Ovary (tissue), 9 donors: ENCODE results near the gene TST. TPM values are rescaled to one million over a fixed set of nuclear protein-coding genes. Genes with fewer than 3 reads are reported as not detected.

ENCODE experiments used
- DNase-seq, 5 donors: peaks; one replicate each; pipeline ENCODE4 v3.0.0-alpha.2; 2019 to 2020
- H3K27ac ChIP-seq, 2 donors: fragments of 200-600 bp; one replicate each; pipeline versions ENCODE4 v1.5.1 to v1.8.0; 2019 to 2022
- H3K27me3 ChIP-seq: fragments of 200-600 bp; one replicate; pipeline ENCODE4 v1.8.0; 2022
- H3K36me3 ChIP-seq: fragments of 200-600 bp; sonication (generic); one replicate; pipeline ENCODE4 v1.5.1; 2019
- H3K4me1 ChIP-seq: one replicate; pipeline ENCODE4 v1.8.1; 2013; ENCODE audit warnings: mild to moderate bottlenecking, moderate library complexity; ENCODE audit not compliant: insufficient read depth
- H3K4me3 ChIP-seq: fragments of 200-600 bp; sonication (generic); one replicate; pipeline ENCODE4 v1.5.1; 2017
- H3K9me3 ChIP-seq, 2 donors: fragments of 200-600 bp in 1 of 2; sonication (generic) in 1 of 2; one replicate each; pipeline versions ENCODE4 v1.5.1 to v1.8.1; 2013 to 2019; ENCODE audit warnings: mild to moderate bottlenecking in 1 of 2, moderate library complexity in 1 of 2
- CTCF ChIP-seq, 3 donors: fragments of 450-650 bp in 2 of 3; fragments of 200-600 bp in 1 of 3; IDR thresholded peaks; one replicate each; pipeline versions ENCODE4 v1.5.1 to v1.8.0; 2016 to 2022; ENCODE audit warnings: antibody characterized with exemption in 3 of 3, mild to moderate bottlenecking in 1 of 3
- EP300 ChIP-seq: sonication (generic); formaldehyde crosslinking; IDR thresholded peaks from one replicate; pipeline ENCODE4 v1.6.1; 2017; ENCODE audit warnings: antibody characterized with exemption
- POLR2A ChIP-seq: fragments of 450-650 bp; IDR thresholded peaks from one replicate; pipeline ENCODE4 v1.6.1; 2017; ENCODE audit warnings: antibody characterized with exemption, mild to moderate bottlenecking, moderate library complexity
- WGBS, 3 donors: extraction: QIAGEN DNeasy Blood & Tissue Kit in 1 of 3; methylation state at CpG; one replicate each; pipeline versions ENCODE4 v1.1.5 to v1.1.7; 2013 to 2017; 5-methylcytosine and 5-hydroxymethylcytosine counted together
- intact Hi-C, 4 donors: fragments of 100-400 bp; cut with DNase I; formaldehyde crosslinking; loops; one replicate each; pipeline versions ENCODE4 v1.11.0 to v1.15.1; 2022 to 2023
- polyA plus RNA-seq, 2 donors: library from polyadenylated mRNA; stranded (reverse); fragments of 200-250 nt in 1 of 2; fragments of 350-450 nt in 1 of 2; fragmentation: Illumina TruSeq in 1 of 2; extraction: RNeasy Lipid Tissue Mini Kit (QIAGEN cat#74804) in 1 of 2; gene quantifications; one replicate each; pipeline ENCODE4 v1.2.3, GENCODE V29; 2013 to 2014
- total RNA-seq, 7 donors: library from RNA; depleted of rRNA in 2 of 7; stranded (reverse); fragments of >200 nt in 2 of 7; fragmentation: NEBNext Ultra II Directional in 3 of 7; extraction: Animal tissue kit (Norgen Biotek cat#: 25700) in 3 of 7; gene quantifications; one replicate each; pipeline versions ENCODE4 v1.1.0 to v1.2.4, GENCODE V29; 2016 to 2023
- donor health status: DM: no; HTN: no; CAD: no; lungs with moderate emphysema.
- donor health status: DM: no; HTN: no; CAD: no.
- donor health status: Bipolar disorder and iron deficiency.
- donor health status: DM: yes; HTN: yes; CAD: no.
- donor health status: DM: no; HTN: no; CAD: no.
- donor health status: DM: yes; HTN: yes; CAD: no.

The TST gene
- total and polyA plus RNA-seq, 9 donors = 6.4 to 59.9 (median 42.4) TPM

DNA sequence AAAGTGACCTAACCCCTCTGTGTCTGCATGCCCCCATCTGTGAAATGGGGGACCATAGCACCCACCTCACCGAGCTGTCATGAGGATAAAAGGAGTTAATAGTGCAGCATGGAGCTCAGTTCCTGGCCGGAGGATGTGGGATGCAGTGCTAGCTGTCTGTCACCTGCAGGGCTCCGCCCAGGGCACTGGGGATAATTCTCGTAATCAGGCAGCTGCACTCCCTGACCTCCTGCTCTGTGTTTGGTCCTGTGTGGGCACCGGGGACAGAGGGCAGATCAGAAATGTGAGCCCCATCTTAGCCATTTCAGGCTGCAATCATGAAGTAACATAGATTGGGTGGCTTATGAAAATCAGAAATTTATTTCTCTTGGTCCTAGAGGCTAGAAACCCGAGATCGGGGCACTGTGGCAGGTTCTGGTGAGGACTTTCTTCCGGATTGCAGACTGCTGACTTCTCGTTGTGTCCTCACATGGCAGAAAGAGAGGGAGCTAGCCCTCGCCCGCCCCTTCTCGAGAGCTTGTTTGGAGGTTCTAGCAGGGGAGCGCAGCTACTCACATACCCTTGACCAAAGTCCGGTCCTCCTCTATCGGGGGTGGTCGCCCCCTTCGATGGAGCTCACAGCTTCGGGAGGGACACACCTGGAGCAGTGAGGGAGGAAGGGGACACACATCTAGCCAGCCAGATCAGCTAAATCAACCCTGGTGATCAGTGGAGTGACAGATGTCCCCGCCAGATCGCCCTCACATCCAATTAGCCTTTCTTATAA lies 35.5 kb upstream of the TST start:
- DNase-seq = no peak
- H3K27me3 ChIP-seq = no peaks in the 10 kb centered on the region
- H3K27ac ChIP-seq = no peak overlapping the region
- intact Hi-C loops = loop anchor here in 1 of 4 donors (10.0 kb wide), 1 partner anchor 280 kb away; the partner anchor contains the start of gene IFT27
- no peaks in the 10 kb centered on the region for H3K9me3 ChIP-seq
- peaks cover 5% of the 10 kb centered on the region for H3K4me1 ChIP-seq
- WGBS, 3 donors = 93 to 96% (median 93%) methylated on average over 20 of the region's 20 CpGs
- H3K4me3 ChIP-seq = no peak overlapping the region
- no peak for TF ChIP-seq POLR2A
- no peaks in the 10 kb centered on the region for H3K36me3 ChIP-seq

- no peak for TF ChIP-seq CTCF (IDR thresholded peaks at IDR 0.05)
- TF ChIP-seq POLR2A = no peak
- no peak for TF ChIP-seq EP300
- no peak overlapping the region for H3K4me3 ChIP-seq
- H3K9me3 ChIP-seq = no peaks in the 10 kb centered on the region
- intact Hi-C loops = loop anchor here in 1 of 4 donors (10.0 kb wide), 1 partner anchor 279 kb away; the partner anchor contains the start of gene IFT27
- H3K27ac ChIP-seq = no peak overlapping the region
- H3K4me1 ChIP-seq = peaks cover 5% of the 10 kb centered on the region
- no peaks in the 10 kb centered on the region for H3K27me3 ChIP-seq
- WGBS, 3 donors = 87 to 93% (median 87%) methylated on average over 8 of the region's 8 CpGs
- no peaks in the 10 kb centered on the region for H3K36me3 ChIP-seq
- DNase-seq = no peak
Measured at GRCh38 chr22:37054056-37054395, 34.8 kb upstream of the TST start.

GRCh38 chr22:37053310-37054055 lies 34.2 kb upstream of the TST start:
- Histone ChIP-seq H3K9me3 (no peaks in the 10 kb centered on the region), H3K36me3 (no peaks in the 10 kb centered on the region), H3K4me1 (peaks cover 5% of the 10 kb centered on the region), H3K4me3 (no peak overlapping the region), H3K27ac (no peak overlapping the region), H3K27me3 (no peaks in the 10 kb centered on the region)
- intact Hi-C loops = loop anchor here in 1 of 4 donors (10.0 kb wide), 1 partner anchor 279 kb away; the partner anchor contains the start of gene IFT27
- no peak for TF ChIP-seq EP300
- TF ChIP-seq CTCF (IDR thresholded peaks at IDR 0.05) = no peak
- TF ChIP-seq POLR2A = no peak
- DNase-seq = no peak
- WGBS, 3 donors = 84 to 90% (median 85%) methylated on average over 15 to 16 of the region's 16 CpGs

DNA sequence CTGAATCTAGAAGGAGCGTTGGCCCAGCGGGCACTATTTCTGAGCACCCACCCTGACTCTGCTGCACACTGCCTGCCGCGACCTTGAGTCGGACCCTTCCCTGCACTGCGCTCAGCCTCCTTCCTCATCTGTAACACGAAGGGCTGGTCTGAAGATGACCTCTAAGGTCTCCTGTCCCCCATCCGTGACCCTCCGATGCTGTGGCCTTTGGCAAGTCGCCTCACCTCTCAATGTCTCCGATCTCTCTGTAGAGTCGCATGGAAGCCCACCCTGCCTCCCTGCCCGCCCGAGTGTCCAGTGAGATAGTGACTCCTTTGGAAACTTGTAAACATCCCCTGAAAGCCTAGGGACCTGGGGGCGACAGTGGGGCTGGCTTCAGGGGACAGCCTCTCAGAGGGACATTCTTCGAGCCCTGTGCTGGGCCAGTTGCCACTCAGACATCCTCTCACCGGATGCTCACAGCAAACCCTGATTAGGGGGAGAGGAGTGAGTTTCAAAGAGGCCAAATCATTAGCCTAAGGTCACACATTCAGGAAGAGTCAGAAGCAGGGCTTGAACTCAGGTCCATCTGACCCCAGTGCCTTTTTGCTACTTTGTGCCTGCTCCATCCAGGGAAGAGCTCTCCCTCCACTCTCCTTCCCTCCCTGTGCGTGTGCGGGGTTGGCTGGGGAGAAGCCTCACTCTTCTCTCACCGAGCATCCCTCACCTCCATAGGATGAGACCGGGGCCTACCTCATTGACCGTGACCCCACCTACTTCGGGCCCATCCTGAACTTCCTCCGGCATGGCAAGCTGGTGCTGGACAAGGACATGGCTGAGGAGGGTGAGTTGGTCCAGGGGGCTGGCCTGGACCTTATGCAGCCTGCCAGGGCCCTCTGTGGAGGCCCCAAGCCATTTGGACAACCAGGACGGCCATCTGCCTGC lies 33.4 kb upstream of the TST start:
- no peak for TF ChIP-seq POLR2A
- intact Hi-C loops = loop anchor here in 1 of 4 donors (10.0 kb wide), 1 partner anchor 278 kb away; the partner anchor contains the start of gene IFT27
- H3K9me3 ChIP-seq = no peaks in the 10 kb centered on the region
- no peaks in the 10 kb centered on the region for H3K27me3 ChIP-seq
- WGBS, 3 donors = 55 to 62% (median 56%) methylated on average over 24 to 25 of the region's 25 CpGs
- H3K4me1 ChIP-seq = peaks cover 5% of the 10 kb centered on the region
- no peaks in the 10 kb centered on the region for H3K36me3 ChIP-seq
- peak in 1 of 5 donors; percentile 45 for DNase-seq
- H3K4me3 ChIP-seq = peak overlapping the region; percentile 57
- peak overlapping the region; percentile 15 to 38 for H3K27ac ChIP-seq
